HCT116 (cell line): ENCODE data around the gene ETV7.

Experiments used
- CEBPB ChIP-seq: IDR thresholded peaks from 2 replicates; pipeline ENCODE4 v1.6.1; 2012; ENCODE audit warnings: low read depth
- CTCF ChIP-seq, 3 experiments: fragments of 200-600 bp in 1 of 3; sonication (generic) in 1 of 3; IDR thresholded peaks in 2 of 3; conservative IDR thresholded peaks in 1 of 3; 2 replicates each; pipeline ENCODE4 v1.5.1; 2012 to 2017; ENCODE audit warnings: low read depth in 2 of 3, low read length in 2 of 3, antibody characterized with exemption in 1 of 3, borderline replicate concordance in 1 of 3, control low read depth in 1 of 3, mild to moderate bottlenecking in 1 of 3, mixed read lengths in 1 of 3, mixed run types in 1 of 3, moderate library complexity in 1 of 3; ENCODE audit not compliant: insufficient read depth in 1 of 3
- EZH2 ChIP-seq: fragments of 200-600 bp; sonication (generic); IDR thresholded peaks from 2 replicates; pipeline ENCODE4 v1.6.1; 2017; ENCODE audit warnings: antibody characterized with exemption, mixed run types
- EZH2phosphoT487 ChIP-seq: fragments of 200-600 bp; IDR thresholded peaks from 2 replicates; pipeline ENCODE4 v1.6.1; 2018; ENCODE audit warnings: antibody characterized with exemption, borderline replicate concordance
- FOSL1 ChIP-seq: IDR thresholded peaks from 2 replicates; pipeline ENCODE4 v1.6.1; 2012; ENCODE audit warnings: low read depth
- MAX ChIP-seq: IDR thresholded peaks from 2 replicates; pipeline ENCODE4 v1.6.1; 2012
- POLR2A ChIP-seq: IDR thresholded peaks from 2 replicates; pipeline ENCODE4 v1.7.0; 2011; ENCODE audit warnings: borderline replicate concordance; ENCODE audit not compliant: insufficient read depth, insufficient read length; ENCODE audit errors: extremely low read depth
- POLR2AphosphoS5 ChIP-seq: IDR thresholded peaks from 2 replicates; pipeline ENCODE4 v1.6.1; 2011; ENCODE audit warnings: mild to moderate bottlenecking, low read depth, low read length, moderate library complexity
- RAD21 ChIP-seq: IDR thresholded peaks from 2 replicates; pipeline ENCODE4 v1.6.1; 2012; ENCODE audit warnings: low read depth, mild to moderate bottlenecking
- REST ChIP-seq: IDR thresholded peaks from 2 replicates; pipeline ENCODE4 v1.6.1; 2012; ENCODE audit warnings: low read depth
- SIN3A ChIP-seq: IDR thresholded peaks from 2 replicates; pipeline ENCODE4 v1.6.1; 2012; ENCODE audit warnings: low read depth
- SP1 ChIP-seq: IDR thresholded peaks from 2 replicates; pipeline ENCODE4 v1.6.1; 2012; ENCODE audit warnings: low read depth
- ZBTB33 ChIP-seq: IDR thresholded peaks from 2 replicates; pipeline ENCODE4 v1.6.1; 2011; ENCODE audit warnings: mild to moderate bottlenecking, low read length, moderate library complexity; ENCODE audit not compliant: insufficient replicate concordance; ENCODE audit errors: extremely low read depth
- ZNF274 ChIP-seq: fragments of 200-500 bp; sonication (Bioruptor generic); IDR thresholded peaks from 2 replicates; pipeline ENCODE4 v1.6.1; 2014; ENCODE audit warnings: mild to moderate bottlenecking, low read depth, low read length, inconsistent platforms

GRCh38 chr6:36423101-36423824 is 35.8 kb upstream of the ETV7 start:
- TF ChIP-seq SIN3A (no peak), CTCF (IDR thresholded peaks at IDR 0.05 in 2 of 3, conservative IDR thresholded peaks at IDR 0.05 in 1 of 3; ENCODE audit: borderline replicate concordance in 1 of 3, insufficient read depth in 1 of 3, low read depth in 2 of 3, low read length in 2 of 3) (peak; percentile 58 to 73 (median 61)), POLR2A (peak; percentile 63), RAD21 (peak; percentile 83), EZH2phosphoT487 (no peak), SP1 (peak; percentile 44; the same call in 1 of the 2 replicates), EZH2 (no peak), CEBPB (no peak), FOSL1 (no peak), ZNF274 (no peak), MAX (peak; percentile 94), REST (no peak), POLR2AphosphoS5 (peak; percentile 62), ZBTB33 (peak; percentile 19)
